Motor neuron (in vitro differentiated cells): ENCODE measurements around the gene CH25H. TPM values are rescaled to one million over a fixed set of nuclear protein-coding genes. Genes with fewer than 3 reads are reported as not detected.
"Not testable (repeated sequence)": the region's sequence is repeated elsewhere in the genome, so short reads cannot be mapped to it uniquely, and the experiment has no call there.

Experiments used
- ATAC-seq, 8 experiments: fragments of 200-7000 bp; cut with Tn5 transposase; replicated peaks in 6 of 8; 2 replicates each; pipeline ENCODE4 v1.8.0; 2021; ENCODE audit warnings: mild to moderate bottlenecking in 8 of 8, moderate library complexity in 8 of 8
- H3K27ac ChIP-seq, 2 donors: fragments of 250-450 bp; sonication (Bioruptor Pico); 2 replicates each; pipeline ENCODE4 v1.9.0; 2021; ENCODE audit warnings: antibody characterized with exemption in 2 of 2, mild to moderate bottlenecking in 2 of 2, moderate library complexity in 1 of 2
- H3K4me1 ChIP-seq, 2 donors: fragments of 250-450 bp; sonication (Bioruptor Pico); replicated peaks in 1 of 2; 2 replicates each; pipeline ENCODE4 v1.6.1; 2021; ENCODE audit warnings: antibody characterized with exemption in 2 of 2, mild to moderate bottlenecking in 2 of 2, moderate library complexity in 1 of 2
- H3K4me3 ChIP-seq, 5 donors: fragments of 250-450 bp; sonication (Bioruptor Pico); 2 replicates each; pipeline ENCODE4 v1.9.0; 2021; ENCODE audit warnings: antibody characterized with exemption in 5 of 5, mild to moderate bottlenecking in 5 of 5, moderate library complexity in 4 of 5
- WGBS, 10 experiments: fragments of 450-650 bp; shearing (Covaris generic); methylation state at CpG; one replicate each; pipeline ENCODE4 v1.0.0; 2022; 5-methylcytosine and 5-hydroxymethylcytosine counted together
- in situ Hi-C, 9 experiments: fragments of 400-800 bp; cut with MboI; loops; one replicate each; pipeline ENCODE4 v1.15.0; 2021; ENCODE audit warnings: low sequenced_read_pairs in 9 of 9, low pct_unique_long_range_greater_than_20kb in 2 of 9; ENCODE audit not compliant: unreplicated experiment in 9 of 9
- total RNA-seq, 8 experiments: library from RNA; unstranded; fragments of 300-600 nt; gene quantifications; 2 replicates each; pipeline versions ENCODE4 v1.2.3 to v1.2.4, GENCODE V29; 2022

CH25H gene
- total RNA-seq, 8 experiments from 2014 or later, result 0.17 to 7.1 (median 1.4) TPM

DNA sequence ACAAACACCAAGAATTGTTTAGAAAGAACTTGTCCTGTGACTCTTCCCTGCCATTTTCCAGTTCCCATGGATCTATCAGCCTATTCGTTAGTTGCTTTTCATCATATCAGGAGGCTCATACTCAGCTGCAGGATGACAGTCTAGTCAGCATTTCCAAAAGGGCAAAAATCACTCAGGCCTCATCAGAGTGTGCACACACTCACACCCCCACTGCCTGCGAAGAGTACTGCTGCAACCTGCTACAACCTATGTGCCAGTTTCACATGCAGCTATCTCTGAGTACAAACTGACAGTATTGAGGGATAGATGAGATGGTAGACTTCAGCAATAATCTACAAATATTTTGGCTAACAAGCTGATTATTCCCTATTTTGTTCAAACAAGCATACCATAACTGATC is 24.2 kb downstream of the CH25H start:
- 55 to 100% (median 82%) methylated on average over 1 to 2 of the region's 2 CpGs for WGBS, 10 experiments
- no peaks in the 10 kb centered on the region for H3K4me1 ChIP-seq
- H3K4me3 ChIP-seq, result no peak overlapping the region
- H3K27ac ChIP-seq, result no peak overlapping the region
- ATAC-seq, result no peak
- in situ Hi-C loops, result no loop called here

DNA sequence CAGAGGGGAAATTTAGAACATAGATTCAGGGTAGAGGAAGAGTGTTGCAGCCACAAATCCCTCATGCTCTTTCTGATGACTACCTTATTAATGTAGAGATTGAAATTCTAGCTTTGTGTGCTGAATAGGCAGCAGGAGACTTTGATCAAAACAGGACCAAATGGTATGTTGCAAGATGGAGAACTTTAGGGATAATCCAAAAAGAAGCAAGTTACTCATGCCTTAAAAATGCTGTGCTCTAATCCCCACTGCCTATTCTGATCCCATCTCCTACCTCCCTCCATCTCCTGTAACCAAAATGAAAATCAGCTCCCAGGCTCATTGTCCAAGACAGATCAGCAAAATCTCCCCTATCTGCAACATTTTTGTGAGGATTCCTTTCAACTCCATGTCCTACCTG is 31.3 kb downstream of the CH25H start:
- in situ Hi-C loops, result no loop called here
- no peak for ATAC-seq
- no peak overlapping the region for H3K4me3 ChIP-seq
- H3K4me1 ChIP-seq, result no peaks in the 10 kb centered on the region
- H3K27ac ChIP-seq, result no peak overlapping the region

DNA sequence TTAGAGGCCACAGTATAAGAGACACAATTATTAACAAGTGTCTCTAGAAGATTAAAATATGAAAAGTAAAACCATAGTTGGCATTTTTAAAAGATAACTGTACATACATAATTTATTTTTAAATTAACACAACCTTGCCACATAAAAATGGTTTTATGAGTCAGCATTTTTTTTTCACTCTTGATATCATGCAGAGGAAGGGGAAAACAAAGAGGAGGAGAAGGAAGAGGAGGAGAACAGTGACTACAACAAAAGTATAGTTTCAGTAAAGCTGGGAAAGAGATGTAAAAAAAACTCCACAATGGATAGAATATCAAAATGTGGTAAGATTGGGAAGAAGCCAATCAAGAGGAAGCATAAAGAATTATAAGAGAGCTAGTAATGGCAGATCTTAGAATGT is 34.0 kb downstream of the CH25H start:
- Histone ChIP-seq H3K4me1 (no peaks in the 10 kb centered on the region), H3K27ac (no peak overlapping the region), H3K4me3 (no peak overlapping the region)
- in situ Hi-C loops, result no loop called here
- ATAC-seq, result no peak

DNA sequence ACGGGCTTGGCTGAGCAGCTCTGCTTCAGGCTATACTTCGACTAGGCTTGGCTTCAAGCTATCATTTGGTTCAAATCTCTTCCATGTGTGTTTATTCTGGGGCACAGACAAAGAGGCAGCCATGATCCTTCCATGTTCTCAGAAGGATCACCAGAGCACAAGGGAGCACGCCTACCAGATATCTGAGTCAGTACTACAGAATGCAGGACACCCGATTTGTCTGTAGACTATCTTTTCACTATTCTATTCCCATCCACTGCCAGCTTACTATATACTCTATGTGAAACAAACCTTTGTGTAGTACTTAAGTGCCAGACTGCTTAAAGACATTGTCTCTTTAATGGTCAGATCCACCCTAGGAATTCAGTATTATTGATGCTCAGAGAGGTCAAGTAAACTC is 35.1 kb downstream of the CH25H start:
- 0 to 100% (median 88%) methylated on average over 1 to 4 of the region's 4 CpGs; no CpG with 5 or more reads in 2 of the 10 experiments for WGBS, 10 experiments
- Histone ChIP-seq H3K27ac (no peak overlapping the region), H3K4me1 (no peaks in the 10 kb centered on the region), H3K4me3 (no peak overlapping the region)
- in situ Hi-C loops, result no loop called here
- ATAC-seq, result peak in 2 of 8 experiments; percentile 51 to 62

DNA sequence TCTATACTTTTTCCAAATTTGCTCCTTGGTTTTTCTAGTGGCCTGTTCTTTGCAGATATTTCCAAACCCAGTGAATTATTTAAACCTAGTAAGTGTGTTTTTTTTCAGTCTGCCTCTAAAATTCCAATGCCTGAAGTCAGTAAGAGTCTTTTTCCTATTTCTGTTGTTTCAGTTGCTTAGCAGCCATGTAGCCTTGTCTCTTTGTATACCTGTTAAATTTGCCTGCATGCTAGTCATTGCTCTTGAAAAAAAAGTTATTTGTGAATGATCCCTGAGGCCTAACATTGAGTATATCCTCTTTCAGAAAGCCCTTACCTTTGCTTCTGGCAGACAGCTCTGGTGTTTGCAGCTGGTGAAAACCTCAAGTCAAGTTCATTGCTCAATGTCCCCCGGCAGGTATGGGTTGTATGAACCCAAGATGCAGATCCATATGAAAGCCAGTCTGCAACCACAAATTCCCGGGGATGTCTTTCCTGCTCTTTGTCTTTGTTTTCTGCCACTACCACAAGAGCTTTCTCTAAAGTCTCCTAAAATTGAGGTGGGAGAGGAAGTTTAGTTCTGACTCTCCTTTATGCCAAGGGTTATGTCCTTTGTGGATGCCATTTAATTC is 35.7 kb downstream of the CH25H start:
- Histone ChIP-seq H3K27ac (no peak overlapping the region), H3K4me1 (no peaks in the 10 kb centered on the region), H3K4me3 (no peak overlapping the region)
- WGBS, 10 experiments, result 17 to 100% (median 71%) methylated on average over 1 to 2 of the region's 2 CpGs; no CpG with 5 or more reads in 1 of the 10 experiments
- ATAC-seq, result peak in 1 of 8 experiments; percentile 23
- in situ Hi-C loops, result no loop called here

DNA sequence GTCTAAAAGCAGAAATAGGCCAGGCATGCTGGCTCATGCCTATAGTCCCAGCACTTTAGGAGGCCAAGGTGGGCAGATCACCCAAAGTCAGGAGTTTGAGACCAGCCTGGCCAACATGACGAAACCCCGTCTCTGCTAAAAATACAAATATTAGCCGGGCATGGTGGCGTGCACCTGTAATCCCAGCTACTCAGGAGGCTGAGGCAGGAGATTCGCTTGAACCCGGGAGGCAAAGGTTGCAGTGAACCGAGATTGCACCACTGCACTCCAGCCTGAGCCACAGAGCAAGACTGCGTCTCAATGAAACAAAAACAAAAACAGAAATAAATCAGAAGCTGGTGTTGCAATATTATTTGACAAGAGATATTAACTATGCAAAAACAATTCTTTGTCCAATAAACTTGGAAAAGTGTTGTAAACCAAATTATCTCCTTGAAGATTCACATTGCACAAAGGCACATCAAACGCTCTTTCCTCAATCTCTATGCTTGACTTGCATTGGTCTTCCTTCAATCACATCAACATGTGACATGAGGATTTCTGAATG is 38.7 kb downstream of the CH25H start:
- H3K4me1 ChIP-seq, H3K27ac ChIP-seq, H3K4me3 ChIP-seq, ATAC-seq, in situ Hi-C loops: not testable (repeated sequence)
- WGBS, 10 experiments, result 0 to 100% (median 83%) methylated on average over 1 to 7 of the region's 9 CpGs; no CpG with 5 or more reads in 1 of the 10 experiments

DNA sequence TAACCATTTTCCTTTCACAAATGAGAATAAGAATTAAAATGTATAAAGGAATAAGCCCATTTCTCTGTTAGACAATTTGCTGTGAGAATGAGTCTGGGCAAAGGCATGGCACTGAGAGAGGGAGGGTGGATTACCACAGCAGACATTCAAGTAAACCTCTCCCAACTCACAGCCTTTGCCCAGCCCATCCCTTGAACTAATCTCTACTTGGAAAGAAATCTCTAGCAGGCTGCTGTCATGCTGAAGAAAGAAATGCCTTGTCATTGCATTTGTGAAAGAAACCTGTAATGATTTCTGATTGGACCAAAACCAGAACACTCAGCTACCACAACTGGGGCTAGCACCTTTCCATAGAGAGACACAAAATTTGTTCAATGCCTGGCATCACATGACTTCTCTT is 39.2 kb downstream of the CH25H start:
- Histone ChIP-seq H3K4me3 (no peak overlapping the region), H3K4me1 (no peaks in the 10 kb centered on the region), H3K27ac (no peak overlapping the region)
- in situ Hi-C loops, result no loop called here
- ATAC-seq, result peak in 2 of 8 experiments; percentile 39 to 81

DNA sequence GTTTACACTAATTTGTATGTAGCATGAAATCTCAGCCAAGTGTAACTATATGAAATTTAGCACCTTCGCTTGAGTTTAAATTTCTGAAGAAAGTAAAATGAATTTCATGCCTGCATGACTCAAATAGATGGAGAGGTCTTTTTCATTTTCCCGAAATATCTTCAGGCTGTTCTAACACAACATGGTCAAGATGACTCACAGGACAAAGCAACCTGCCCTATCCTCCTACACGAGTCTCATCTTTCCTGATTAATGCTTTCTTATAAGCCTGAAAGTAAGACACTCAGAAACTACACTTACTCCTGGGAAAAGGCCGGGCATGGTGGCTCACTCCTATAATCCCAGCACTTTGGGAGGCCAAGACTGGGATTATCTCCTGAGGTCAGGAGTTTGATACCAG is 41.2 kb downstream of the CH25H start:
- Histone ChIP-seq H3K4me3 (no peak overlapping the region), H3K27ac (no peak overlapping the region), H3K4me1 (no peaks in the 10 kb centered on the region)
- WGBS, 10 experiments, result 36 to 100% (median 75%) methylated on average over 1 to 4 of the region's 4 CpGs
- in situ Hi-C loops, result no loop called here
- ATAC-seq, result peak in 1 of 8 experiments; percentile 23

DNA sequence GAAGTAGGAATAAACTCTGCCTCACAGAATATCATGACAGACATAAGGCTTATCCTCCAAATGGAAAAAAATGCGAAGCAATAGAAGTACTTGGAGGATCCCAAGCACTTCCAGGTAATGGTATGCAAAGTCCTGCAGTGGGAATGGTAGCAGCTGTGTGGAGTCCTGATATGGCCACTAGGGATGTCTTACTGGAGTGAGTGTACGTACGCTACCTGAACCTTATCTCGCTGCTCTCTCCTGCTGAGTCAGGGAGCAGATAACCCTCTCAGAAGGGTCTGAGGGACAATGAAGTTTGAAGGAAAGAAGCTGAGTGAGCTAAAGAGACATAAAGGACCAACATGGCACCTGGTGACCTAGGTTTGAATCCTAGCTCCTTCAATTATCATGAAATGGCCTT is 42.2 kb downstream of the CH25H start:
- H3K27ac ChIP-seq, result no peak overlapping the region
- H3K4me1 ChIP-seq, result no peaks in the 10 kb centered on the region
- WGBS, 10 experiments, result 79 to 100% (median 94%) methylated on average over 1 to 3 of the region's 4 CpGs; no CpG with 5 or more reads in 2 of the 10 experiments
- H3K4me3 ChIP-seq, result no peak overlapping the region
- ATAC-seq, result no peak
- in situ Hi-C loops, result no loop called here

DNA sequence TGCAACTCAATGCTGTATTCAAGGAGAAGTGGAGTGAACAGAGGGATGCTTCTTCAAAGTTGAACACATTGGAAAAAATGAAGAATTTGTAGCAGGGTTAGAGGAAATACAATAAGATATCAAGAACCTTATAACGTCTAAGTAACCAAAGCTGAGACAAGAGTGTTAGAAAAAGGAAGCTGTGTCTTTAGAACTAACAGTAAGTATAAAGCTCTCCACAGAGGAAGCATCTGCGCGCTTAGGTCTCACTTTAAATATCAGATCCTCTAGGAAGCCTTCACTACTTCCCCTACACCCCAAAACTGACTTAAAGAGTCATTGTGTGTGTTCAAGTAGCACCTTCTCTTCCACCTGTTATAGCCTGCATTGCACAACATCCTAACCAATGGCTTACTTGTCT is 43.0 kb downstream of the CH25H start:
- no peak overlapping the region for H3K27ac ChIP-seq
- no peak for ATAC-seq
- H3K4me1 ChIP-seq, result no peaks in the 10 kb centered on the region
- 60 to 100% (median 70%) methylated on average over 1 to 3 of the region's 3 CpGs; no CpG with 5 or more reads in 1 of the 10 experiments for WGBS, 10 experiments
- in situ Hi-C loops, result no loop called here
- H3K4me3 ChIP-seq, result no peak overlapping the region

DNA sequence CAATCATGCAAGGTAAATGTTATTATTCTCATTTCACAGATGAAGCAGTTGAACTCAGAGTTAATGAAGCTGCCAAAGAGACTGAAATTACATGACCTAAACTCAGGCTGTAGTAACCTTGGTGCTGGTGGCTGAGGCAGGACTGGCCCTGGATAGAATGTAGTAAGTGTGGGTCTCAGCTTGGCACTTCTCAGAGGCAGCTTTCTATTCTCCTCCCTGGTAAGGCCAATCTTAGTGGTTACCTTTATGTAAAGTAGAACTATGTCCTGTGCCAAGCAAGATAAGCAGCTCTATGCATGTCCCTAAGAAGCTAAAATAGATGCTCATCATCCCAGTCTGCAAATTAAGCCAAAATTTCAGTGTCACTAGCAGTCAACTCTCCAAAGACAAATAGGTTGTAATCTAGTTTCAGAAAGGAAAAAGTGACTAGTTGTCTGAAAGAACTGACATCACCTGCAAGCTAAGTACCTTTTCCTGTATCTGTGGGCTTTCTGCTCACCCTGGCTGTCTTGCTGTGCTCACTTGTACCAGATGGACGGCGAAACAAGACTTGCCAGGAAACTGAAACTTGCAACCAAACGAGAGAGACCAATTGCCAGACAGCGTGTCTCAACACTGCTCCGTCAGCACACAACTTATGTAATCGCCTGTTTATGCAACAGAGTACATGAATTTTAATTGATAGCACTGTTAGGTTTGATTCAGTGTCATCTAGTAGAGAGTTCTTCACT is 43.7 kb downstream of the CH25H start:
- ATAC-seq, result peak in 3 of 8 experiments; percentile 52 to 90 (median 69)
- WGBS, 10 experiments, result 17 to 94% (median 74%) methylated on average over 1 to 6 of the region's 6 CpGs; no CpG with 5 or more reads in 3 of the 10 experiments
- Histone ChIP-seq H3K27ac (no peak overlapping the region), H3K4me3 (no peak overlapping the region), H3K4me1 (no peaks in the 10 kb centered on the region)
- in situ Hi-C loops, result no loop called here

DNA sequence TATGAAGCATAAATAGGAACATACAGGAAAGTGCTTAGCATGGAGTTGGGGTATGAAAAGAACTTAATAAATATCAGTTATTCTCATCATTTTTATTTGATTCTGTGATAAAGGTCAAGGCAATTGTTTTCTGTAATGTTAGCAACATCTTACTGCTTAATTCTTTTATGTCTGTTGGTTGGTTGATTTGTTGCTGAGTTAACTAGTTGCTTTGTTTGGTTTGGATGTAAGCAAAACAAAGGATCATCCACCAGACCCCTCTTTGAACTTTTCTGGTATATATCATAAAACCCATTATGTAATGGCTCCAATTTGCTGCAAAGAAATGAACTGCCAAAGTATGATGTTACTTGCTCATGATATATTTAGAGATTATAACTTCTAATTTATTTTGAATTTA is 44.5 kb downstream of the CH25H start:
- Histone ChIP-seq H3K27ac (no peak overlapping the region), H3K4me3 (no peak overlapping the region), H3K4me1 (no peaks in the 10 kb centered on the region)
- ATAC-seq, result no peak
- in situ Hi-C loops, result no loop called here

DNA sequence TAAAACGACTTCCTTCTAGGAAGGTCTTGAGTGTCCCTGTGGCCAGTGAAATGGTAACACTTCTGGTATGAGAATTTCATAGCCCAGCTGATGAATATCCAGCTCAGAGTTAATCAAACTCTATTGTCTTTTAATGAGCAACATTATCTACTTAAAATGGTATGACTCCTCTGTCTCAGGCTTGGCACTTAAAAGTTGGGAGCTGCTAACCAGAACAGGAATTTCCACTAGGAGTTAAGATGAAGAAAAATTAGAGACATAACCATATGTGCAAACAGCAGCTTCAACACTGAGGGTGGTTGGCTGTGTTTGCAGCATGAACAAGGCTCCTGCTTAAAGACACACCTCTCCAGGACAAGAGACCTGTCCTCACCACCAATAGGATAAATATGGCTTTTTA is 46.8 kb downstream of the CH25H start:
- in situ Hi-C loops, result no loop called here
- Histone ChIP-seq H3K4me3 (no peak overlapping the region), H3K4me1 (no peaks in the 10 kb centered on the region), H3K27ac (no peak overlapping the region)
- 11 to 100% (median 73%) methylated on average over 1 of the region's 1 CpG; no CpG with 5 or more reads in 2 of the 10 experiments for WGBS, 10 experiments
- no peak for ATAC-seq

DNA sequence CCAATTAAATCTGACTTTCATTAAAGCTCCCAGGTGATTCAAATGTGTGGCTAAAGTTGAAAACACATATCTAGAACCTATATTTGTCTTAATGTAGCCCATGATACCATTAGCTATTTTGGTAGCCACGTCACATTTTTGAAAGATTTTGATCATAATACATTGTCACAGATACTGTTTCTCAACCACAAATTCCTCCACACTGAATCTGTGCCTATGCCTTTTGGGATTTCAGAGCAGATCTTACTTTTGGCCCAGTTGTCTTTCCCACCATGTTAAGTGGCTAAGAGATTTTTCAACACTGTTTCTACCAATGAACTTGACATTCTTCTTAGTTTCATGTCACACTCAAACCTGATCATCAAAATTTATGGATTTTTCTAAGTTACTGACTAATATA is 47.4 kb downstream of the CH25H start:
- no peak for ATAC-seq
- Histone ChIP-seq H3K27ac (no peak overlapping the region), H3K4me3 (no peak overlapping the region), H3K4me1 (no peaks in the 10 kb centered on the region)
- in situ Hi-C loops, result no loop called here
- 13 to 91% (median 76%) methylated on average over 1 of the region's 1 CpG; no CpG with 5 or more reads in 4 of the 10 experiments for WGBS, 10 experiments
